ENCODE results near the gene ABHD17A. TPM values are rescaled to one million over a fixed set of nuclear protein-coding genes. Genes with fewer than 3 reads are reported as not detected.
A peak's percentile ranks its signal among the peaks of the same experiment; 100 is the strongest.

ABHD17A gene
- total and polyA plus RNA-seq, 9 of the 15 experiments (the other 6 are each of a cell fraction or from before 2014, with no cell fraction given): 0.04 to 135 (median 21.8) TPM; not detected in 1

DNA sequence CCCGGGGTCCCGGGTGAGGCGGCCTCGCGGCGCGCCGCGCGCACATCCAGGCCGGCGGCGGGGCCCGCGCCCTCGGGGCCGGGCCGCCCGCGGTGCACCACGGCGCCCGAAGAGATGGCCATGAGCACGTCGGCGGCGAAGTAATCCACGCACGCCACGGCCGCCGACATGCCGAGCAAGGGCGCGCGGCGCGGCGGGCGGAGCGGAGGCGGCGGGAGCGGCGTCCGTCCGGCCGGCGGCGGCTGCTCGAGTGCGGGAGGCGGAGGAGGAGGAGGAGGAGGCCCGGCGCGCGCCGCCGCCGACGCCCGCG lies 22.0 kb downstream of the ABHD17A start, which contains the start of gene KLF16 (continued):
- no peak for TF ChIP-seq ZBTB12 (CRISPR knock-in tag; IDR thresholded peaks at IDR 0.05)
- no peak for TF ChIP-seq CHD2 (IDR thresholded peaks at IDR 0.05; ENCODE audit: low read depth, low read length)
- TF ChIP-seq KDM5B (IDR thresholded peaks at IDR 0.05; ENCODE audit: insufficient replicate concordance, low read depth, low read length): no peak
- TF ChIP-seq SPI1 (IDR thresholded peaks at IDR 0.05; ENCODE audit: borderline replicate concordance, low read depth, low read length): no peak
- TF ChIP-seq GATAD2B (IDR thresholded peaks at IDR 0.05; ENCODE audit: borderline replicate concordance): 0 out of 2 replicates have a peak, but pooled peaks have one; percentile 49
- TF ChIP-seq, protein P1, sequence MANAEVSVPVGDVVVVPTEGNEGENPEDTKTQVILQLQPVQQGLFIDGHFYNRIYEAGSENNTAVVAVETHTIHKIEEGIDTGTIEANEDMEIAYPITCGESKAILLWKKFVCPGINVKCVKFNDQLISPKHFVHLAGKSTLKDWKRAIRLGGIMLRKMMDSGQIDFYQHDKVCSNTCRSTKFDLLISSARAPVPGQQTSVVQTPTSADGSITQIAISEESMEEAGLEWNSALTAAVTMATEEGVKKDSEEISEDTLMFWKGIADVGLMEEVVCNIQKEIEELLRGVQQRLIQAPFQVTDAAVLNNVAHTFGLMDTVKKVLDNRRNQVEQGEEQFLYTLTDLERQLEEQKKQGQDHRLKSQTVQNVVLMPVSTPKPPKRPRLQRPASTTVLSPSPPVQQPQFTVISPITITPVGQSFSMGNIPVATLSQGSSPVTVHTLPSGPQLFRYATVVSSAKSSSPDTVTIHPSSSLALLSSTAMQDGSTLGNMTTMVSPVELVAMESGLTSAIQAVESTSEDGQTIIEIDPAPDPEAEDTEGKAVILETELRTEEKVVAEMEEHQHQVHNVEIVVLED (CRISPR knock-in tag; IDR thresholded peaks at IDR 0.05): no peak
- no peak for TF ChIP-seq HMBOX1 (IDR thresholded peaks at IDR 0.05)
- TF ChIP-seq SIN3A (IDR thresholded peaks at IDR 0.05; ENCODE audit: borderline replicate concordance in 2 of 2, control insufficient read depth in 1 of 2, low read depth in 2 of 2, low read length in 2 of 2): 0 out of 4 replicates have a peak, but pooled peaks of 1 of the 2 experiments have one; percentile 15
- TF ChIP-seq SAP30 (IDR thresholded peaks at IDR 0.05; ENCODE audit: borderline replicate concordance, insufficient read depth, low read depth, low read length, poor library complexity, severe bottlenecking): peak; percentile 40
- TF ChIP-seq, protein P2, sequence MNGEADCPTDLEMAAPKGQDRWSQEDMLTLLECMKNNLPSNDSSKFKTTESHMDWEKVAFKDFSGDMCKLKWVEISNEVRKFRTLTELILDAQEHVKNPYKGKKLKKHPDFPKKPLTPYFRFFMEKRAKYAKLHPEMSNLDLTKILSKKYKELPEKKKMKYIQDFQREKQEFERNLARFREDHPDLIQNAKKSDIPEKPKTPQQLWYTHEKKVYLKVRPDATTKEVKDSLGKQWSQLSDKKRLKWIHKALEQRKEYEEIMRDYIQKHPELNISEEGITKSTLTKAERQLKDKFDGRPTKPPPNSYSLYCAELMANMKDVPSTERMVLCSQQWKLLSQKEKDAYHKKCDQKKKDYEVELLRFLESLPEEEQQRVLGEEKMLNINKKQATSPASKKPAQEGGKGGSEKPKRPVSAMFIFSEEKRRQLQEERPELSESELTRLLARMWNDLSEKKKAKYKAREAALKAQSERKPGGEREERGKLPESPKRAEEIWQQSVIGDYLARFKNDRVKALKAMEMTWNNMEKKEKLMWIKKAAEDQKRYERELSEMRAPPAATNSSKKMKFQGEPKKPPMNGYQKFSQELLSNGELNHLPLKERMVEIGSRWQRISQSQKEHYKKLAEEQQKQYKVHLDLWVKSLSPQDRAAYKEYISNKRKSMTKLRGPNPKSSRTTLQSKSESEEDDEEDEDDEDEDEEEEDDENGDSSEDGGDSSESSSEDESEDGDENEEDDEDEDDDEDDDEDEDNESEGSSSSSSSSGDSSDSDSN (IDR thresholded peaks at IDR 0.05; ENCODE audit: borderline replicate concordance in 1 of 2, low read depth in 2 of 2, low read length in 2 of 2): 0 out of 4 replicates have a peak, but pooled peaks of 1 of the 2 experiments have one; percentile 24
- peak; percentile 50; the same call in 1 of the 2 replicates for TF ChIP-seq SMAD4 (CRISPR knock-in tag; conservative IDR thresholded peaks at IDR 0.05)
- no peak for TF ChIP-seq ZNF699 (CRISPR knock-in tag; IDR thresholded peaks at IDR 0.05; ENCODE audit: insufficient replicate concordance)
- TF ChIP-seq ZBTB17 (CRISPR knock-in tag; IDR thresholded peaks at IDR 0.05): no peak

Data from K562 (cell line).